Measurements from ENCODE around the gene MRPL1.
"Not testable (repeated sequence)": the region's sequence is repeated elsewhere in the genome, so short reads cannot be mapped to it uniquely, and the experiment has no call there.

DNA sequence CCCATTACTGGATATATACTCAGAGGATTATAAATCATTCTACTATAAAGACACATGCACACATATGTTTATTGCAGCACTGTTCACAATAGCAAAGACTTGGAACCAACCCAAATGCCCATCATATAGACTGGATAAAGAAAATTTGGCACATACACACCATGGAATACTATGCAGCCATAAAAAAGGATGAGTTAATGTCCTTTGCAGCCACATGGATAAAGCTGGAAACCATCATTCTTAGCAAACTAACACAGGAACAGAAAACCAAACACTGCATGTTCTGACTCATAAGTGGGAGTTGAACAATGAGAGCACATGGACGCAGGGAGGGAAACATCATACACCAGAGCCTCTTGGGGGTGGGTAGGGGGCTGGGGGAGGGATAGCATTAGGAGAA lies 111.0 kb downstream of the MRPL1 start:
- not testable (repeated sequence) for TF ChIP-seq ZNF274 (IDR thresholded peaks at IDR 0.05; ENCODE audit: low read depth, low read length); SUZ12 (IDR thresholded peaks at IDR 0.05; ENCODE audit: extremely low read depth, insufficient read depth, insufficient read length); YY1 (IDR thresholded peaks at IDR 0.05; ENCODE audit: insufficient read depth, insufficient read length)

Data from NT2/D1 (cell line).